Trophoblast cell (in vitro differentiated cells and primary cell): ENCODE data around the gene BIN2.

Source experiments
- DNase-seq, 2 donors: peaks; one replicate each; pipeline ENCODE4 v3.0.0-alpha.2; 2016
- H2AFZ ChIP-seq: 2 replicates; pipeline ENCODE4 v1.6.1; 2013; ENCODE audit warnings: low read length, moderate library complexity, mild to moderate bottlenecking; ENCODE audit not compliant: insufficient read depth, poor library complexity
- H2AK5ac ChIP-seq: 2 replicates; pipeline ENCODE4 v1.6.1; 2013; ENCODE audit warnings: mild to moderate bottlenecking, low read length
- H2BK120ac ChIP-seq: 2 replicates; pipeline ENCODE4 v1.6.1; 2013; ENCODE audit warnings: low read length, mild to moderate bottlenecking, moderate library complexity; ENCODE audit not compliant: insufficient read depth, poor library complexity
- H2BK12ac ChIP-seq: 2 replicates; pipeline ENCODE4 v1.6.1; 2013; ENCODE audit warnings: mild to moderate bottlenecking, low read length, moderate library complexity
- H2BK5ac ChIP-seq: 2 replicates; pipeline ENCODE4 v1.6.1; 2013; ENCODE audit warnings: low read length, low read depth, moderate library complexity, mild to moderate bottlenecking; ENCODE audit not compliant: poor library complexity
- H3K14ac ChIP-seq: 2 replicates; pipeline ENCODE4 v1.6.1; 2013; ENCODE audit warnings: mild to moderate bottlenecking, low read length
- H3K18ac ChIP-seq: 2 replicates; pipeline ENCODE4 v1.6.1; 2013; ENCODE audit warnings: mild to moderate bottlenecking, low read length
- H3K23ac ChIP-seq: 2 replicates; pipeline ENCODE4 v1.6.1; 2013; ENCODE audit warnings: low read length
- H3K27ac ChIP-seq: 2 replicates; pipeline ENCODE4 v1.5.1; 2013; ENCODE audit warnings: low read depth, mild to moderate bottlenecking, inconsistent platforms, low read length, moderate library complexity
- H3K27me3 ChIP-seq: 2 replicates; pipeline ENCODE4 v1.6.1; 2013; ENCODE audit warnings: inconsistent platforms, mild to moderate bottlenecking, low read length, moderate library complexity; ENCODE audit not compliant: insufficient read depth
- H3K36me3 ChIP-seq, 2 experiments: 1 replicate in 1 of 2; 2 replicates in 1 of 2; pipeline ENCODE4 v1.6.1; 2013; ENCODE audit warnings: low read length in 2 of 2, mild to moderate bottlenecking in 2 of 2, moderate library complexity in 1 of 2; ENCODE audit not compliant: insufficient read depth in 2 of 2, control insufficient read depth in 1 of 2
- H3K4ac ChIP-seq: 2 replicates; pipeline ENCODE4 v1.6.1; 2013; ENCODE audit warnings: low read depth, mild to moderate bottlenecking, low read length, moderate library complexity
- H3K4me1 ChIP-seq, 2 experiments: 1 replicate in 1 of 2; 2 replicates in 1 of 2; pipeline ENCODE4 v1.6.1; 2013; ENCODE audit warnings: low read length in 2 of 2, mild to moderate bottlenecking in 2 of 2, moderate library complexity in 1 of 2; ENCODE audit not compliant: insufficient read depth in 2 of 2, control insufficient read depth in 1 of 2
- H3K4me2 ChIP-seq: 2 replicates; pipeline ENCODE4 v1.6.1; 2013; ENCODE audit warnings: inconsistent platforms, mild to moderate bottlenecking, low read length, moderate library complexity
- H3K4me3 ChIP-seq: 2 replicates; pipeline ENCODE4 v1.5.1; 2013; ENCODE audit warnings: mild to moderate bottlenecking, low read depth, low read length, inconsistent platforms
- H3K79me1 ChIP-seq: one replicate; pipeline ENCODE4 v1.6.1; 2013; ENCODE audit warnings: low read length
- H3K79me2 ChIP-seq: 2 replicates; pipeline ENCODE4 v1.6.1; 2013; ENCODE audit warnings: low read length, mild to moderate bottlenecking; ENCODE audit not compliant: control insufficient read depth, insufficient read depth, poor library complexity
- H3K9ac ChIP-seq: 2 replicates; pipeline ENCODE4 v1.6.1; 2013; ENCODE audit warnings: mild to moderate bottlenecking, low read length
- H3K9me3 ChIP-seq: 2 replicates; pipeline ENCODE4 v1.6.1; 2013; ENCODE audit warnings: low read depth, mild to moderate bottlenecking, control low read depth, inconsistent platforms, low read length; ENCODE audit not compliant: insufficient read depth
- H4K12ac ChIP-seq: 2 replicates; pipeline ENCODE4 v1.6.1; 2013; ENCODE audit warnings: low read depth, mild to moderate bottlenecking, low read length, moderate library complexity
- H4K8ac ChIP-seq: 2 replicates; pipeline ENCODE4 v1.6.1; 2013; ENCODE audit warnings: low read depth, mild to moderate bottlenecking, low read length, moderate library complexity
- H4K91ac ChIP-seq: one replicate; pipeline ENCODE4 v1.6.1; 2013; ENCODE audit warnings: low read depth, mild to moderate bottlenecking, low read length, moderate library complexity
- WGBS: extraction: QIAGEN DNeasy Blood & Tissue Kit; methylation state at CpG from one replicate; pipeline ENCODE4 v1.1.7; 2013; ENCODE audit warnings: missing lambda C conversion rate; ENCODE audit not compliant: insufficient read length, insufficient coverage; ENCODE audit errors: extremely low coverage; 5-methylcytosine and 5-hydroxymethylcytosine counted together

BIN2 gene

DNA sequence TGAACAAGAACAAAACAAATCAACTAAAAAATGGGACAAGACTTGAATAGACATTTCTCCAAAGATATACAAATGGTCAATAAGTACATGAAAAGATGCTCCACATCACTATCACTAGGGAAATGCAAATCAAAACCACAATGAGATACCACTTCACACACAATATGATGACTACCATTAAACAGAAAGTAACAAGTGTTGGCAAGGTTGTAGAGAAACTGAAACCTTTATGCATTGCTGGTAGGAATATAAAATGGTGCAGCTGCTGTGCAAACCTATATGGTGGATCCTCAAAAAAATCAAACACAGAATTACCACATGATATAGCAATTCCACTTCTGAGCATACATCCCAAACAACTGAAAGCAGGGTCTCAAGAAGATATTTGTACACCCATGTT, 59.0 kb downstream of the BIN2 start:
- Histone ChIP-seq H3K36me3 (peaks cover 2 to 7% of the 10 kb centered on the region in 2 experiments), H3K27ac (no peak overlapping the region), H3K4ac (no peak overlapping the region), H3K4me2 (no peak overlapping the region), H4K12ac (no peak overlapping the region), H3K18ac (no peak overlapping the region), H3K9ac (no peak overlapping the region), H3K79me2 (peaks cover 14% of the 10 kb centered on the region), H3K9me3 (no peaks in the 10 kb centered on the region), H2AK5ac (no peak overlapping the region), H2AFZ (no peak overlapping the region), H2BK120ac (no peak overlapping the region), H2BK5ac (no peak overlapping the region), H4K91ac (no peak overlapping the region), H4K8ac (no peak overlapping the region), H3K27me3 (no peaks in the 10 kb centered on the region), H3K14ac (no peak overlapping the region), H3K4me3 (no peak overlapping the region), H3K4me1 (peaks cover 8% of the 10 kb centered on the region in 2 experiments), H3K23ac (no peak overlapping the region), H3K79me1 (peaks cover 15% of the 10 kb centered on the region), H2BK12ac (no peak overlapping the region)
- no peak for DNase-seq

DNA sequence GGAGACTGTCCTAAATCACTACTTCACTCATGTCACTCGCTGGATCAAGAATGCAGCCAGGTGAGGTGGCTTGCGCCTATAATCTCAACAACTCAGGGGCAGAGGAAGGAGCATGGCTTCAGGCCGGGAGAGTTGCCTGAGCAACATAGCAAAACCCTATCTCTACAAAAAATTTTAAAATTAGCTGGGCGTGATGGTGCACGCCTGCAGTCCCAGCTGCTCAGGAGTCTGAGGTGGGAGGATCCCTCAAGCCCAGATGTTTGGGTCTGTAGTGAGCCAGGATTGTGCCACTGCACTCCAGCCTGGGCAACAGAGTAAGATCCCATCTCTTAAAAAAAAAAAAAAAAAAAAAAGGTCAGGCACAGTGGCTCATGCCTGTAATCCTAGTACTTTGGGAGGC, 59.7 kb downstream of the BIN2 start:
- Histone ChIP-seq H3K9ac (no peak overlapping the region), H3K4me3 (no peak overlapping the region), H3K79me1 (peaks cover 9% of the 10 kb centered on the region), H4K12ac (no peak overlapping the region), H3K4me1 (peaks cover 5 to 6% of the 10 kb centered on the region in 2 experiments), H3K36me3 (peaks cover 2 to 7% of the 10 kb centered on the region in 2 experiments), H2BK120ac (no peak overlapping the region), H3K27ac (no peak overlapping the region), H2BK12ac (no peak overlapping the region), H3K18ac (no peak overlapping the region), H4K91ac (no peak overlapping the region), H3K23ac (no peak overlapping the region), H3K4ac (peak overlapping the region; percentile 46), H3K9me3 (no peaks in the 10 kb centered on the region), H4K8ac (no peak overlapping the region), H2AK5ac (no peak overlapping the region), H3K79me2 (peaks cover 7% of the 10 kb centered on the region), H2AFZ (no peak overlapping the region), H2BK5ac (no peak overlapping the region), H3K27me3 (no peaks in the 10 kb centered on the region), H3K14ac (no peak overlapping the region), H3K4me2 (no peak overlapping the region)
- peak; percentile 80 to 93 for DNase-seq
- no CpG with 5 or more reads among the region's 5 CpGs for WGBS

DNA sequence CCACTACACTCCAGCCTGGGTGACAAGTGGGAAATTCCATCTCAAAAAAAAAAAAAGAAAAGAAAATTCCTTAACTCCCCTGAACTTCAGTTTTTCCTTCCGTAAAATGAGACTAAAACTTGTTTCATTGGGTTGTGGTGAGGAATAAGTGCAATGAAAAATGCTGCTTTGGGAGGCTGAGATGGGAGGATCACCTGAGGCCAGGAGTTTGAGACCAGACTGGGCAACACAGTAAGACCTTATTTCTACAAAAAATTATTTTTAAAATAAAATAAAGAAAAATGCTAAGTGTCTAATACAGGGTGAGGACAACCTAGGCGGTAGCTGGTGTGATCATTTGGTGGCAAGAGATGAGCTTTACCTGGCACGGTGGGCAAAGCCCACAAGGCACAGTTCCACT, 60.6 kb downstream of the BIN2 start:
- H2BK120ac ChIP-seq: no peak overlapping the region
- no peak overlapping the region for H2BK12ac ChIP-seq
- no peak overlapping the region for H3K18ac ChIP-seq
- WGBS: no CpG with 5 or more reads among the region's 3 CpGs
- no peak overlapping the region for H3K9ac ChIP-seq
- H2BK5ac ChIP-seq: no peak overlapping the region
- peaks cover 1% of the 10 kb centered on the region for H3K79me1 ChIP-seq
- H3K14ac ChIP-seq: no peak overlapping the region
- H3K4me3 ChIP-seq: no peak overlapping the region
- no peak for DNase-seq
- H3K4me2 ChIP-seq: no peak overlapping the region
- no peak overlapping the region for H3K4ac ChIP-seq
- no peak overlapping the region for H4K12ac ChIP-seq
- no peak overlapping the region for H4K8ac ChIP-seq
- H3K36me3 ChIP-seq: peaks cover 2 to 7% of the 10 kb centered on the region in 2 experiments
- H3K9me3 ChIP-seq: no peaks in the 10 kb centered on the region
- H2AFZ ChIP-seq: no peak overlapping the region
- no peak overlapping the region for H3K23ac ChIP-seq
- no peaks in the 10 kb centered on the region for H3K27me3 ChIP-seq
- H3K79me2 ChIP-seq: peaks cover 1% of the 10 kb centered on the region
- no peak overlapping the region for H3K27ac ChIP-seq
- H4K91ac ChIP-seq: no peak overlapping the region
- H3K4me1 ChIP-seq: no peaks in the 10 kb centered on the region
- H2AK5ac ChIP-seq: no peak overlapping the region

DNA sequence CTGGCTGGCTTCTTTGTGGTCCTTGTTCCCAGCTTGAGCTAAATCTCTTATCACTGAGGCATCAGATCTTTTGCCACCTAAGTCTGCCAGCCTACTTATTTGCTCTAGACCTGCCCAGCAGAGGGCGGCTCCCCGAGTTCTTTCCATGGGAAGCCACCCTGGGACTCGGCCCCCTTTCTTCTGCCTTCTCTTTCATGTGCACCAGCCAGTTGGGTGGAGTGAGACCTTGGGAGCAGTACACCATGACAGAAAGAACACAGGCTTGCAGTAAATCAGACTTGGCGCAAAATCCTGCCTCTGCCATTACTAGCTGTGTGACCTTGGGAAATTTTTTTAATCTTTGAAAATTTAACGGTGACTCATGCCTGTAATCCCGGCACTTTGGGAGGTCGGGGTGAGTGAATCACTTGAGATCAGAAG, 61.2 kb downstream of the BIN2 start:
- Histone ChIP-seq H3K18ac (peak overlapping the region; percentile 40), H3K9ac (no peak overlapping the region), H3K79me1 (peaks cover 1% of the 10 kb centered on the region), H2BK5ac (no peak overlapping the region), H3K4ac (peak overlapping the region; percentile 69), H3K27me3 (no peaks in the 10 kb centered on the region), H3K79me2 (peaks cover 1% of the 10 kb centered on the region), H3K4me1 (no peaks in the 10 kb centered on the region), H3K9me3 (no peaks in the 10 kb centered on the region), H4K8ac (peak overlapping the region; percentile 28), H2AFZ (no peak overlapping the region), H3K4me2 (no peak overlapping the region), H3K23ac (no peak overlapping the region), H3K4me3 (no peak overlapping the region), H2BK120ac (no peak overlapping the region), H3K14ac (no peak overlapping the region), H2BK12ac (no peak overlapping the region), H4K12ac (no peak overlapping the region), H2AK5ac (no peak overlapping the region), H3K27ac (no peak overlapping the region), H4K91ac (no peak overlapping the region), H3K36me3 (peaks cover 2 to 9% of the 10 kb centered on the region in 2 experiments)
- WGBS: no CpG with 5 or more reads among the region's 7 CpGs
- no peak for DNase-seq
